Measurements from ENCODE around the gene ATP1A3. TPM values are rescaled to one million over a fixed set of nuclear protein-coding genes. Genes with fewer than 3 reads are reported as not detected.

The ATP1A3 gene
- total and polyA plus RNA-seq, 2 donors (not counting 1 experiment from before 2014, with no cell fraction given): 1.2 to 3.8 TPM

DNA sequence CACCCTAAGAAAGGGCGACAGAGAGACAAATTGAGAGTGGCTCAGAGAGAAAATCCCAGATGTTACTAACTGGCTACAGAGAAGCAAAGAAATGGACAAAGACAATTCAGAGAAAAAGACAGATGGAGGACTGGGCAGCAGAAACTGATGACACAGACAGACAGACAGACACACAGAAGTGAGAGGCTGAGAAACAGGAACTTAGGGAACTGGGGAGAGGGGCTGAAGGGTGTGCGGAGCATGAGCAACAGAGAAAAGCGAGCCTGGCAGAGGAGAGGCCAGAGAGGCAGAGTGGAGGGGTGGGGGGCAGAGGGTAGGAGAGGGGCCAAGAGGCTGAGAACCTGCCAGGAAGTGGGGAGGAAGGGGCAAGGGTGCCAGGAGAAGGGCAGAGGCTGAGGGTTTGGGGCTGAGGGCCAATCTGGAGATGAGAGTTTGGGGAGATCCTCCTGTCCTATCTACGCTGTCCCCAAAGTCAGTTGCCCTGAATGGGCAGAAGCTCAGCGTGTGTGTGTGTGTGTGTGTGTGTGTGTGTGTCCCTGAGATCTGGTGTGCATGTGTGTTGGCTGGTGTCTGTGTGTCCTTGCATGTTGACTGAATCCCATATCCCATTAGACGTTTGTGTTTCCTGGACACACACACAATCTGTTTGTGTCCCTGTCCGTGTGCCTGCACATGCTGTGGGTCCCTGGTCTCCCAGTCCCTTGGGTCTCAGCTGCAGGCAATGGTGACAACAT, 60.2 kb downstream of the ATP1A3 start:
- Mint-ChIP-seq H3K9me3 (ENCODE audit: insufficient read depth) (no peaks in the 10 kb centered on the region), H3K4me1 (peaks cover 62% of the 10 kb centered on the region), H3K4me3 (peak overlapping the region; percentile 23), H3K27ac (peak overlapping the region; percentile 42), H3K27me3 (peaks cover 4% of the 10 kb centered on the region)
- no peak overlapping the region for H3K9ac ChIP-seq (ENCODE audit: low read length)
- no peaks in the 10 kb centered on the region for H4K20me1 ChIP-seq (ENCODE audit: control insufficient read depth, insufficient read depth, low read length, poor library complexity, severe bottlenecking)
- peaks cover 48 to 71% of the 10 kb centered on the region in 2 donors for H3K4me1 ChIP-seq (ENCODE audit: control insufficient read depth in 2 of 2, insufficient read depth in 2 of 2, low read length in 2 of 2)
- H3K79me2 ChIP-seq (ENCODE audit: control insufficient read depth, insufficient read depth, low read length): peaks cover 11% of the 10 kb centered on the region
- POLR2A ChIA-PET: interaction anchor here (0.6 to 1.5 kb wide), 4 partner anchors 10 to 59 kb away, joined by 3 to 13 read pairs (median 4); no protein-coding TSS in a partner anchor
- H2AFZ ChIP-seq (ENCODE audit: insufficient read depth, low read depth, low read length, poor library complexity, severe bottlenecking): peak overlapping the region; percentile 35
- WGBS (ENCODE audit: insufficient coverage): 61% methylated on average over 5 of the region's 7 CpGs
- H3K9me3 ChIP-seq (ENCODE audit: control extremely low read depth in 1 of 3, control insufficient read depth in 2 of 3, insufficient read depth in 1 of 3, low read length in 2 of 3): no peaks in the 10 kb centered on the region
- no peak for ATAC-seq (ENCODE audit: low read depth)
- no peak for DNase-seq
- H3K36me3 ChIP-seq (replicated peaks in 1 of 2; ENCODE audit: control extremely low read depth in 1 of 2, control insufficient read depth in 1 of 2, extremely low read depth in 1 of 2, insufficient read depth in 2 of 2, low read length in 1 of 2): no peaks in the 10 kb centered on the region
- peak overlapping the region in 1 of 2 donors; percentile 55 for H3K27ac ChIP-seq (ENCODE audit: low read length in 2 of 2)
- H3K4me2 ChIP-seq (replicated peaks; ENCODE audit: low read depth, low read length, poor library complexity, severe bottlenecking): peak overlapping the region; percentile 31
- intact Hi-C loops (cut with micrococcal nuclease): loop anchor here (2.0 kb wide), 2 partner anchors 25 to 61 kb away; partner anchors contain the start of gene RABAC1
- CTCF ChIA-PET: interaction anchor here (0.8 to 5.4 kb wide), 5 partner anchors 10 to 74 kb away, joined by 3 to 54 read pairs (median 21); partner anchors contain the start of gene RPS19
- no peak overlapping the region for H3K4me3 ChIP-seq (ENCODE audit: control extremely low read depth in 1 of 5, extremely low read depth in 1 of 5, insufficient read depth in 1 of 5, low read depth in 2 of 5, low read length in 4 of 5)
- no peak for TF ChIP-seq EZH2 (IDR thresholded peaks at IDR 0.05; ENCODE audit: borderline replicate concordance, insufficient read depth, low read depth, low read length, poor library complexity, severe bottlenecking)
- TF ChIP-seq, protein P1, sequence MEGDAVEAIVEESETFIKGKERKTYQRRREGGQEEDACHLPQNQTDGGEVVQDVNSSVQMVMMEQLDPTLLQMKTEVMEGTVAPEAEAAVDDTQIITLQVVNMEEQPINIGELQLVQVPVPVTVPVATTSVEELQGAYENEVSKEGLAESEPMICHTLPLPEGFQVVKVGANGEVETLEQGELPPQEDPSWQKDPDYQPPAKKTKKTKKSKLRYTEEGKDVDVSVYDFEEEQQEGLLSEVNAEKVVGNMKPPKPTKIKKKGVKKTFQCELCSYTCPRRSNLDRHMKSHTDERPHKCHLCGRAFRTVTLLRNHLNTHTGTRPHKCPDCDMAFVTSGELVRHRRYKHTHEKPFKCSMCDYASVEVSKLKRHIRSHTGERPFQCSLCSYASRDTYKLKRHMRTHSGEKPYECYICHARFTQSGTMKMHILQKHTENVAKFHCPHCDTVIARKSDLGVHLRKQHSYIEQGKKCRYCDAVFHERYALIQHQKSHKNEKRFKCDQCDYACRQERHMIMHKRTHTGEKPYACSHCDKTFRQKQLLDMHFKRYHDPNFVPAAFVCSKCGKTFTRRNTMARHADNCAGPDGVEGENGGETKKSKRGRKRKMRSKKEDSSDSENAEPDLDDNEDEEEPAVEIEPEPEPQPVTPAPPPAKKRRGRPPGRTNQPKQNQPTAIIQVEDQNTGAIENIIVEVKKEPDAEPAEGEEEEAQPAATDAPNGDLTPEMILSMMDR (IDR thresholded peaks at IDR 0.05): no peak
- peaks cover 0 to 16% (median 0%) of the 10 kb centered on the region in 4 experiments for H3K27me3 ChIP-seq (replicated peaks in 1 of 4; ENCODE audit: control extremely low read depth in 1 of 4, control insufficient read depth in 3 of 4, insufficient read depth in 4 of 4, low read length in 3 of 4)

Data from B cell (primary cell).